ENCODE measurements around the gene PDE1A.

DNA sequence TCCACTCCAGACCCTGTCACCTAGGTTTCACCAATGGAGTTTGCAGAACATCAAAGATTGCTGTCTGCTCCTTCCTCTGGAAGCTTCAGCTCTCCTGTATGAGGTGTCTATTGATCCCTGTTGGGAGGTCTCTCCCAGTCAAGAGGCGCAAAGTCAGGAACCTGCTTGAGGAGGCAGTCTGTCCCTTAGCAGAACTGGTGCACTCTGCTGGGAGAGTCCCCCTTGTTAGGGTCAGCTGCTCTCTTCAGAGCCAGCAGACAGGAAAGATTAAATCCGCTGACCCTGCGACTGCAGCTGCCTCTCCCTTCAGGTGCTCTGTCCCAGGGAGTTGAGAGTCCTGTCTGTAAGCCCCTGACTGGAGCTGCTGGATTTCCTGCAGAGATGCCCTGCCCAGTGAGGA, 245.5 kb downstream of the PDE1A start:
- no peak for TF ChIP-seq ESRRA (IDR thresholded peaks at IDR 0.05; ENCODE audit: borderline replicate concordance, low read length)
- TF ChIP-seq, protein P1, sequence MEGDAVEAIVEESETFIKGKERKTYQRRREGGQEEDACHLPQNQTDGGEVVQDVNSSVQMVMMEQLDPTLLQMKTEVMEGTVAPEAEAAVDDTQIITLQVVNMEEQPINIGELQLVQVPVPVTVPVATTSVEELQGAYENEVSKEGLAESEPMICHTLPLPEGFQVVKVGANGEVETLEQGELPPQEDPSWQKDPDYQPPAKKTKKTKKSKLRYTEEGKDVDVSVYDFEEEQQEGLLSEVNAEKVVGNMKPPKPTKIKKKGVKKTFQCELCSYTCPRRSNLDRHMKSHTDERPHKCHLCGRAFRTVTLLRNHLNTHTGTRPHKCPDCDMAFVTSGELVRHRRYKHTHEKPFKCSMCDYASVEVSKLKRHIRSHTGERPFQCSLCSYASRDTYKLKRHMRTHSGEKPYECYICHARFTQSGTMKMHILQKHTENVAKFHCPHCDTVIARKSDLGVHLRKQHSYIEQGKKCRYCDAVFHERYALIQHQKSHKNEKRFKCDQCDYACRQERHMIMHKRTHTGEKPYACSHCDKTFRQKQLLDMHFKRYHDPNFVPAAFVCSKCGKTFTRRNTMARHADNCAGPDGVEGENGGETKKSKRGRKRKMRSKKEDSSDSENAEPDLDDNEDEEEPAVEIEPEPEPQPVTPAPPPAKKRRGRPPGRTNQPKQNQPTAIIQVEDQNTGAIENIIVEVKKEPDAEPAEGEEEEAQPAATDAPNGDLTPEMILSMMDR (IDR thresholded peaks at IDR 0.05) = no peak
- TF ChIP-seq CBX8 (IDR thresholded peaks at IDR 0.05) = no peak
- TF ChIP-seq FOSL2 (IDR thresholded peaks at IDR 0.05) = no peak
- no peak for TF ChIP-seq FOSL2 (CRISPR knock-in tag; IDR thresholded peaks at IDR 0.05)
- no peak for TF ChIP-seq POLR2A (IDR thresholded peaks at IDR 0.05; ENCODE audit: low read length)
- no peak for TF ChIP-seq BHLHE40 (IDR thresholded peaks at IDR 0.05; ENCODE audit: low read depth, low read length)
- no peak for TF ChIP-seq RARB (CRISPR knock-in tag; IDR thresholded peaks at IDR 0.05)
- no peak for TF ChIP-seq RFX5 (IDR thresholded peaks at IDR 0.05)
- no peak for TF ChIP-seq EHF (CRISPR knock-in tag; IDR thresholded peaks at IDR 0.05)

Measured in A549 (cell line).